SK-N-MC (cell line): Measurements from ENCODE around the gene STK17B.

Experiments
- EZH2 ChIP-seq: fragments of 200-600 bp; sonication (generic); IDR thresholded peaks from one replicate; pipeline ENCODE4 v1.6.1; 2017; ENCODE audit warnings: antibody characterized with exemption
- POLR2AphosphoS5 ChIP-seq: IDR thresholded peaks from 2 replicates; pipeline ENCODE4 v1.6.1; 2012; ENCODE audit warnings: mild to moderate bottlenecking, low read depth, low read length, borderline replicate concordance

GRCh38 chr2:196113061-196113974 lies 58.1 kb downstream of the STK17B start:
- peak; percentile 27; the same call in 1 of the 2 replicates for TF ChIP-seq POLR2AphosphoS5
- TF ChIP-seq EZH2, result no peak
